ENCODE measurements around the gene XPNPEP2.

DNA sequence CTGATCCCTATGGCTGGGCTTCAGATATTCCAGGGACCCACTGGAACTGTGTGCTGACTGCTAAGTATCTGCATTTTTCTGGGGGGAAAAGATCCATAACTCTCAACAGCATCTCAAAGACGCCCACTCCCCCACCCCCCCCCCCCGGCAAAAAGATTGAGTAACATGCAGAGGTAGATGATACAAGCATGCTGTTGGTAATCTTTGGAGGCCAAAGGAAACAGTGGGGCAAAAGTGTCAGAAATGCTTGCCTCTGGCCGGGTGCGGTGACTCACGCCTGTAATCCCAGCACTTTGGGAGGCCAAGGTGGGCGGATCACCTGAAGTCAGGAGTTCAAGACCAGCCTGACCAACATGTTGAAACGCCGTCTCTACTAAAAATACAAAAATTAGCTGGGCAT lies 12.2 kb downstream of the XPNPEP2 start:
- no peak for TF ChIP-seq POLR2A (IDR thresholded peaks at IDR 0.05)
- TF ChIP-seq, protein P1, sequence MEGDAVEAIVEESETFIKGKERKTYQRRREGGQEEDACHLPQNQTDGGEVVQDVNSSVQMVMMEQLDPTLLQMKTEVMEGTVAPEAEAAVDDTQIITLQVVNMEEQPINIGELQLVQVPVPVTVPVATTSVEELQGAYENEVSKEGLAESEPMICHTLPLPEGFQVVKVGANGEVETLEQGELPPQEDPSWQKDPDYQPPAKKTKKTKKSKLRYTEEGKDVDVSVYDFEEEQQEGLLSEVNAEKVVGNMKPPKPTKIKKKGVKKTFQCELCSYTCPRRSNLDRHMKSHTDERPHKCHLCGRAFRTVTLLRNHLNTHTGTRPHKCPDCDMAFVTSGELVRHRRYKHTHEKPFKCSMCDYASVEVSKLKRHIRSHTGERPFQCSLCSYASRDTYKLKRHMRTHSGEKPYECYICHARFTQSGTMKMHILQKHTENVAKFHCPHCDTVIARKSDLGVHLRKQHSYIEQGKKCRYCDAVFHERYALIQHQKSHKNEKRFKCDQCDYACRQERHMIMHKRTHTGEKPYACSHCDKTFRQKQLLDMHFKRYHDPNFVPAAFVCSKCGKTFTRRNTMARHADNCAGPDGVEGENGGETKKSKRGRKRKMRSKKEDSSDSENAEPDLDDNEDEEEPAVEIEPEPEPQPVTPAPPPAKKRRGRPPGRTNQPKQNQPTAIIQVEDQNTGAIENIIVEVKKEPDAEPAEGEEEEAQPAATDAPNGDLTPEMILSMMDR (IDR thresholded peaks at IDR 0.05): no peak
